NCI-H524 treated with DMSO at 0.1 percent for 48 hours (cell line): Measurements from ENCODE around the gene RFFL.

ENCODE experiments used
- DNase-seq: peaks from one replicate; lab custom pipeline; 2025; lab: John Stamatoyannopoulos, UW

The RFFL gene

DNA sequence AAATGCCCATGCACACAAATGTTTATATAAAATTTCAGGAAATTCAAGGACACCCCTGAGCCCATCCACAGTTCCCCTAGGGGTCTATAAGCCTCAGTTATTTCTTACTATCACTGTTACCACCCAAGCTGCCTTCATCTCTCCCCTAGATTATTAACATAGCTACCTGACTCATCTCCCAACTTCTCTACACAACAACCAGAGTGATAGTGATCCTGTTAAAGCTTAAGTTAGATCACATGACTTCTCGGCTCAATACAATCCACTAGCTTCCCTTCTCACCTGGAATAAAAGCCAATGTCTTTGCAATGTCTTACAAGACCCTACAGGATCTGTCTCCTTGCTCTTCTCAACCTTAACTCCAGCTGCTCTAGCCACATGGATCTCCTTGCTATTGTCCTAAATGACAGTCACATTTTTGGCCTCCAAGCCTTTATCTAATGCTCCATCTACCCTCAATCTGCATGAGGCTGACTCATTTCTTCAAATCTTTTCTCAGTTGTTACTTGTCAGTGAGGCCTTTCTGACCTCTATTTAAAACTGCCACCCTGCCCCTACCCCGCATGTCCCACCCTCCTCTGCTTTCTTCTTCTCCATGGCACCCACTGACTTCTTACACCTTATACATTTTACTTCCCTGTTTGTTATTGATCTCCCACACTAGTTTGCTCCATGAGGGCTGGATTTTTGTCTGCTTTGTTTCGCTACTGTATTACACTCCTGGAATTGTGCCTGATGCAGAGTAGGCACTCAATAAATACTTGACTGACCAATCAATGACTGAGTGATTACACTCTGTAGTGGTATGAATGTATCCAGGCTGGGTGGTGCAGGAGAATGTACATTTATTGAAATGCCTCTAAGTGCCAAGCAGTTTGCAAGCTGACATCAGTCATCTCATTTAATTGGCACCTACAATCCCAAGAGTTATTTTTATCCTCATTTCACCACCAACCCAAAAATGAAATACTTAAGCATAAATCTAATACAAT, 88.4 kb downstream of the RFFL start:
- DNase-seq: no peak

DNA sequence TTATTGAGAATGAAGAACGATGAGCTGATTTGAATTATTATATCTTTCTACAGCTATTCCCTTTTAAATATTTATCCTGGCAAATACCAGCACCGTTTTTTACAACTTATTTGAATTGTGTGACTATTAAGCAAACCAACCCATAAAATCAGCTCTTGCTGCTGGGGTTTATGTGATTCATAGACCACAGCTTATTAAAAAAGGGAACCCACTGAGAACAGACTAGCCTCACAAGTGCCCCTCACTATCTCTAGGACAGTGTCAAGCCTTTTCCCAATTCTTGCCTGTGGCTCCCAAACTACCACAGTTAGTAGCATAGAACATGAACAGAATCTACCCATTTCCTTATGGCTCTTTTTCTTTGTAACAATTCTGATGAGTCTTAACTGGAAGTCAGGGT, 89.3 kb downstream of the RFFL start:
- DNase-seq: no peak

DNA sequence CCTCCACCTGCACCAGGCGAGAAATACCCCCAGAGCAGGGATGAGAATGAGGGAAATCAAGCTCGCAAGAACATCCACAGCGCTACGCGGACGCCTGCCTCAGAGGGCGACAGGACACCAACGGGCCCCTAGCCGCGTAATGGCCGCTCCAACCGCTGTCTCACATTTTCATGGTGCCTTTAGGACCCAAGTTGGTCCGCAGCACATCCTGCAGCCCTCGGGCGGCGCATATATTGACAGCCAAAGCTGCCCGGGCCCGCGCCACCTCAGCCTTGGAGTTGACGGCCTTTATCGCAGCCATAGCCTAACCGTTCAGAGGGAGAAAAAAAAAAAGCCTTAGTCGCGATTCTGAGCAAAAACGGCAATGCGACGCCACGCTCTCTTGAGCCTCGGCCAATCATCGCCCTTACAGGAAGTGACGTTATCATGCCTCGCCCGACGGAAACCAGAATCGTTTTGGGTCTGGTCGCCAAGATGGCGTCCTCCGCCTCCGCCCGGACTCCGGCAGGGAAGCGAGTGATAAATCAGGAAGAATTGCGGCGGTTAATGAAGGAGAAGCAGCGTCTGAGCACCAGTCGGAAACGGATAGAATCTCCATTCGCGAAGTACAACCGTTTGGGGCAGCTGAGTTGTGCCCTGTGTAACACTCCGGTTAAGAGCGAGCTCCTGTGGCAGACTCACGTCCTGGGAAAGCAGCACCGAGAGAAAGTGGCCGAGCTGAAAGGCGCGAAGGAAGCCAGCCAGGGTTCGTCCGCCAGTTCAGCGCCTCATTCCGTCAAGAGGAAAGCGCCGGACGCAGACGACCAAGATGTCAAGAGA, 102.2 kb downstream of the RFFL start, which contains the start of the genes CCT6B and ZNF830:
Gene CCT6B, minus strand, starts transcription at position 368 of the 819 bp plus-strand sequence. Its CDS starts 67 bp downstream, at position 301.
Gene ZNF830, plus strand, starts transcription at position 448 of the 819 bp plus-strand sequence. Its CDS starts 27 bp downstream, at position 475.
- DNase-seq: peak; percentile 42

DNA sequence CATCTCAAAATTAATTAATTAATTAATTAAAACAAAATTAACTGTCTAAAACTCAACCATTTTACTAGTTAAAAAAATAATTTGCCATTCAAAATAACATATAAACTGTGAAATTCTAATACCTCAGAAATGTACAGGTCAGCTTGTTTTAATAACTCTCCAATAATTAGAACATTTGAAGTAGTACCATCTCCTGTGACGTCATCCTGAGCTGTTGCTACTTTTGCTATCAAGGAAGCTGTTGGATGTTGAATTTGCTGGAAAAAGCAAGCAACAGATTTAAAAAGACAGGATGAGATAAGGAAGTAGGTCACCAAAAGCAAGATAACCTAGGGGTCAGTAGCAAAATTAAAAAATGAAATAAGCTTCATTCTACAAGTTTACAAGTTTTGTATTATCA, 105.1 kb downstream of the RFFL start:
- no peak for DNase-seq
